Activated CD4-positive, alpha-beta T cell treated with anti-CD3 and anti-CD28 coated beads for 1 hour (primary cell): ENCODE results near the gene ELFN2.

Experiments
- DNase-seq: peaks from one replicate; pipeline ENCODE4 v3.0.0-alpha.2; 2020

ELFN2 gene

GRCh38 chr22:37454857-37455686 is 27.8 kb upstream of the ELFN2 start:
- DNase-seq, result no peak

- DNase-seq, result no peak
Measured at GRCh38 chr22:37453696-37454095, 26.4 kb upstream of the ELFN2 start.

- DNase-seq, result no peak
Measured at GRCh38 chr22:37451218-37451617, 23.9 kb upstream of the ELFN2 start.

GRCh38 chr22:37449331-37450001 is 22.2 kb upstream of the ELFN2 start:
- no peak for DNase-seq

GRCh38 chr22:37448516-37449127 is 21.3 kb upstream of the ELFN2 start:
- DNase-seq, result no peak

GRCh38 chr22:37445501-37445900 is 18.2 kb upstream of the ELFN2 start:
- DNase-seq, result no peak

GRCh38 chr22:37443977-37444376 is 16.7 kb upstream of the ELFN2 start:
- no peak for DNase-seq

GRCh38 chr22:37443086-37443485 is 15.8 kb upstream of the ELFN2 start:
- DNase-seq, result no peak

- no peak for DNase-seq
Measured at GRCh38 chr22:37442537-37442936, 15.3 kb upstream of the ELFN2 start.

GRCh38 chr22:37442135-37442534 is 14.9 kb upstream of the ELFN2 start:
- DNase-seq, result no peak

GRCh38 chr22:37440875-37441274 is 13.6 kb upstream of the ELFN2 start:
- no peak for DNase-seq

GRCh38 chr22:37439347-37439746 is 12.1 kb upstream of the ELFN2 start:
- no peak for DNase-seq

- no peak for DNase-seq
Measured at GRCh38 chr22:37435970-37436603, 8.8 kb upstream of the ELFN2 start.

- no peak for DNase-seq
Measured at GRCh38 chr22:37433786-37434185, 6.5 kb upstream of the ELFN2 start.

GRCh38 chr22:37432708-37433054 is 5.4 kb upstream of the ELFN2 start:
- DNase-seq, result no peak

GRCh38 chr22:37431801-37432707 is 4.8 kb upstream of the ELFN2 start:
- DNase-seq, result no peak

GRCh38 chr22:37431366-37431765 is 4.1 kb upstream of the ELFN2 start:
- no peak for DNase-seq

GRCh38 chr22:37430941-37431340 is 3.7 kb upstream of the ELFN2 start:
- DNase-seq, result no peak

- DNase-seq, result peak; percentile 34
Measured at GRCh38 chr22:37428649-37429586, 1.6 kb upstream of the ELFN2 start.

- DNase-seq, result no peak
Measured at GRCh38 chr22:37427711-37428635, 694 bp upstream of the ELFN2 start.
